Measurements from ENCODE around the gene AK2.

AK2 gene

DNA sequence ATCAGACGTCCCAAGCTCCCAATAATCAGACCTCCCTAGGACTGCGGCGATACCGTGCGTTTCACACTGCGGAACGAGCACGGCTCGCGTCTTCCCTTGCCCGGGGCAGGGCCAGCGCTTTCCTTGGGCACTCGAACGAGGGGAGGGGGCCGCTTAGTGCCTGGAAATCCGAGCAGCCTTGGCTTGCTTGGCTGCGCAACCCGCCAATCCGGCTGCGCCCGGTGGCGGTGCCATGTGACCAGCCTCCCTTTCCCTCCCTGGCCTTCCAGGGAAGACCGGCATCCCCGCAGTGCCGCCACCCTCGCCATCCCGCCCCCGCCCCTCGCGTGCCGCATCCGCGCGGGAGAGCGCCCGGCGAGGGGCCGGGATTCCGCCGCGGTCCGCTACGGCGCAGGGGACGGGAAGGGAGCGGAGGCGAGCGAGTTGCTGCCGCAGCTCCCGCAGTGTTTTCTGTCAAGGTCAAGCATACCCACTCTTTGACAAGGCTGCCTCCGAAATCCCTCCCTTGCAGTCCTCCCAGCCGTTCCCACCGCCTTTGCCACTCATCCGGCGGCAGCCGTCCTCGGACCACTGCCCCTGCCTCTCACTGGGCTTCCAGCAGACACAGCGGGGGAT lies 63.8 kb downstream of the AK2 start:
- H3K4me1 ChIP-seq (ENCODE audit: control insufficient read depth in 1 of 2, insufficient read depth in 2 of 2, low read length in 2 of 2), result peaks cover 11 to 17% of the 10 kb centered on the region in 2 experiments
- H3K4ac ChIP-seq (ENCODE audit: low read depth, low read length), result peak overlapping the region; percentile 65
- peak overlapping the region; percentile 67 for H3K14ac ChIP-seq (ENCODE audit: low read length)
- H3K18ac ChIP-seq (ENCODE audit: low read length), result peak overlapping the region; percentile 14
- peak overlapping the region; percentile 93 for H3K4me2 ChIP-seq (ENCODE audit: low read length)
- peak overlapping the region; percentile 2 for H4K12ac ChIP-seq (ENCODE audit: low read depth, low read length)
- H3K36me3 ChIP-seq (ENCODE audit: control insufficient read depth in 1 of 2, insufficient read depth in 2 of 2, low read length in 2 of 2), result no peaks in the 10 kb centered on the region
- no peak overlapping the region for H3K27ac ChIP-seq (ENCODE audit: low read depth, low read length)
- H3K23ac ChIP-seq (ENCODE audit: low read length), result no peak overlapping the region
- peak; percentile 55 to 56 for DNase-seq
- peak overlapping the region; percentile 68 for H2BK12ac ChIP-seq (ENCODE audit: low read length)
- peaks cover 4% of the 10 kb centered on the region for H3K9me3 ChIP-seq (ENCODE audit: insufficient read depth, low read depth, low read length)
- H3K79me1 ChIP-seq (ENCODE audit: low read length), result peaks cover 7% of the 10 kb centered on the region
- H3K4me3 ChIP-seq (ENCODE audit: low read depth, low read length), result peak overlapping the region; percentile 65
- WGBS (ENCODE audit: extremely low coverage, insufficient coverage, insufficient read length), result no CpG with 5 or more reads among the region's 58 CpGs
- H3K79me2 ChIP-seq (ENCODE audit: control insufficient read depth, insufficient read depth, low read length, poor library complexity), result peaks cover 2% of the 10 kb centered on the region
- peaks cover 3% of the 10 kb centered on the region for H3K27me3 ChIP-seq (ENCODE audit: insufficient read depth, low read length)
- H2BK5ac ChIP-seq (ENCODE audit: low read depth, low read length, poor library complexity), result peak overlapping the region; percentile 15
- peak overlapping the region; percentile 42 for H2AFZ ChIP-seq (ENCODE audit: insufficient read depth, low read length, poor library complexity)
- peak overlapping the region; percentile 59 for H4K91ac ChIP-seq (ENCODE audit: low read depth, low read length)
- H3K9ac ChIP-seq (ENCODE audit: low read length), result no peak overlapping the region
- H2BK120ac ChIP-seq (ENCODE audit: insufficient read depth, low read length, poor library complexity), result peak overlapping the region; percentile 56
- H4K8ac ChIP-seq (ENCODE audit: low read depth, low read length), result peak overlapping the region; percentile 14
- H2AK5ac ChIP-seq (ENCODE audit: low read length), result no peak overlapping the region

DNA sequence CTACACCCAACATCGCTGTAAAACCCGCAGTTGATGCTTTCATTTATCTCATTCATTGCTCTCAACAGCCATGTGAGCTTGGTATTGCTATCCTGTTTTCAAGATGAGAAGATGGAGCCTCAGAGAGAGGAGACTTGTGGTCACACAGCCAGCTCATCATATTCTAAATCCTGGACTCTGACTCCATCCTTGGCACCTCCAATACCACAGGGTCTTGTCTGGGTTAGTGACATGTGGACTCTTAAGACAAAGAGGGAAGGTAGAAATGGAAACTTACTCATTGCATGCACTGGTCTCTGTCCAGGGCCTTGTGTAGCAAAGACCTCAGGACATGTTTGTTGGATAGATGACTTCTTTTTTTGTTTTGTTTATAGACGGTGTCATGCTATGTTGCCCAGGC lies 65.1 kb downstream of the AK2 start:
- no peak overlapping the region for H3K23ac ChIP-seq (ENCODE audit: low read length)
- H3K9me3 ChIP-seq (ENCODE audit: insufficient read depth, low read depth, low read length), result peaks cover 4% of the 10 kb centered on the region
- H2BK5ac ChIP-seq (ENCODE audit: low read depth, low read length, poor library complexity), result no peak overlapping the region
- DNase-seq, result no peak
- no peak overlapping the region for H4K8ac ChIP-seq (ENCODE audit: low read depth, low read length)
- no peak overlapping the region for H3K18ac ChIP-seq (ENCODE audit: low read length)
- H2AFZ ChIP-seq (ENCODE audit: insufficient read depth, low read length, poor library complexity), result no peak overlapping the region
- no peak overlapping the region for H3K4ac ChIP-seq (ENCODE audit: low read depth, low read length)
- H2BK12ac ChIP-seq (ENCODE audit: low read length), result no peak overlapping the region
- H3K9ac ChIP-seq (ENCODE audit: low read length), result no peak overlapping the region
- H2AK5ac ChIP-seq (ENCODE audit: low read length), result no peak overlapping the region
- no peak overlapping the region for H3K27ac ChIP-seq (ENCODE audit: low read depth, low read length)
- peaks cover 9 to 11% of the 10 kb centered on the region in 2 experiments for H3K4me1 ChIP-seq (ENCODE audit: control insufficient read depth in 1 of 2, insufficient read depth in 2 of 2, low read length in 2 of 2)
- peaks cover 3% of the 10 kb centered on the region for H3K27me3 ChIP-seq (ENCODE audit: insufficient read depth, low read length)
- H3K79me1 ChIP-seq (ENCODE audit: low read length), result peaks cover 7% of the 10 kb centered on the region
- no peak overlapping the region for H3K4me2 ChIP-seq (ENCODE audit: low read length)
- H3K4me3 ChIP-seq (ENCODE audit: low read depth, low read length), result no peak overlapping the region
- H3K36me3 ChIP-seq (ENCODE audit: control insufficient read depth in 1 of 2, insufficient read depth in 2 of 2, low read length in 2 of 2), result no peaks in the 10 kb centered on the region
- no peak overlapping the region for H4K12ac ChIP-seq (ENCODE audit: low read depth, low read length)
- WGBS (ENCODE audit: extremely low coverage, insufficient coverage, insufficient read length), result no CpG with 5 or more reads among the region's 3 CpGs
- no peak overlapping the region for H4K91ac ChIP-seq (ENCODE audit: low read depth, low read length)
- no peak overlapping the region for H3K14ac ChIP-seq (ENCODE audit: low read length)
- peaks cover 2% of the 10 kb centered on the region for H3K79me2 ChIP-seq (ENCODE audit: control insufficient read depth, insufficient read depth, low read length, poor library complexity)
- H2BK120ac ChIP-seq (ENCODE audit: insufficient read depth, low read length, poor library complexity), result no peak overlapping the region

DNA sequence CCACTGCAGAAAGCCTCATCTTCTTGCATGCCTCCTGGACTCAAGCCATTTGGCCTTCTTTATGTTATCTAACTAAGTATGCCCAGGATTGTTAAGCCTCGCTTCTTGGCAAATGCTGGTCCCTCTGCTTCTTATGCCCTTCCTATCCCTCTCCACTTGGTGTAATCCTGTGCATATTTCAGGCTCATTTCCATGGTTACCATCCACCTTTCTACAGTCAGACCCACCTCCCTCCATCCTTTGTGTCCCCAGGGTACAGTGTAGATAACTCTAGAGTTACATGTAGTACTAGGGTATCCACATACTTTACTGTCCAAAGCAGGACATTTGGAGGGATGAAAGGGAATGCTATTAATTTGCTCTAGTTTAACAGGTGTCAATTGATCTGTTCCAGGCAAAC lies 65.5 kb downstream of the AK2 start:
- Histone ChIP-seq H3K36me3 (ENCODE audit: control insufficient read depth in 1 of 2, insufficient read depth in 2 of 2, low read length in 2 of 2) (no peaks in the 10 kb centered on the region), H2BK5ac (ENCODE audit: low read depth, low read length, poor library complexity) (no peak overlapping the region), H3K18ac (ENCODE audit: low read length) (no peak overlapping the region), H3K4me1 (ENCODE audit: control insufficient read depth in 1 of 2, insufficient read depth in 2 of 2, low read length in 2 of 2) (peaks cover 9 to 11% of the 10 kb centered on the region in 2 experiments), H3K27me3 (ENCODE audit: insufficient read depth, low read length) (peaks cover 3% of the 10 kb centered on the region), H2AFZ (ENCODE audit: insufficient read depth, low read length, poor library complexity) (no peak overlapping the region), H4K8ac (ENCODE audit: low read depth, low read length) (no peak overlapping the region), H3K4me3 (ENCODE audit: low read depth, low read length) (no peak overlapping the region), H3K9me3 (ENCODE audit: insufficient read depth, low read depth, low read length) (peaks cover 4% of the 10 kb centered on the region), H3K79me2 (ENCODE audit: control insufficient read depth, insufficient read depth, low read length, poor library complexity) (peaks cover 2% of the 10 kb centered on the region), H3K9ac (ENCODE audit: low read length) (no peak overlapping the region), H3K4ac (ENCODE audit: low read depth, low read length) (no peak overlapping the region), H4K91ac (ENCODE audit: low read depth, low read length) (no peak overlapping the region), H3K27ac (ENCODE audit: low read depth, low read length) (no peak overlapping the region), H2BK120ac (ENCODE audit: insufficient read depth, low read length, poor library complexity) (no peak overlapping the region), H3K79me1 (ENCODE audit: low read length) (peaks cover 7% of the 10 kb centered on the region), H3K14ac (ENCODE audit: low read length) (no peak overlapping the region), H2AK5ac (ENCODE audit: low read length) (no peak overlapping the region), H3K4me2 (ENCODE audit: low read length) (no peak overlapping the region), H3K23ac (ENCODE audit: low read length) (no peak overlapping the region), H2BK12ac (ENCODE audit: low read length) (no peak overlapping the region), H4K12ac (ENCODE audit: low read depth, low read length) (no peak overlapping the region)
- WGBS (ENCODE audit: extremely low coverage, insufficient coverage, insufficient read length), result no CpG with 5 or more reads among the region's 1 CpG
- no peak for DNase-seq

DNA sequence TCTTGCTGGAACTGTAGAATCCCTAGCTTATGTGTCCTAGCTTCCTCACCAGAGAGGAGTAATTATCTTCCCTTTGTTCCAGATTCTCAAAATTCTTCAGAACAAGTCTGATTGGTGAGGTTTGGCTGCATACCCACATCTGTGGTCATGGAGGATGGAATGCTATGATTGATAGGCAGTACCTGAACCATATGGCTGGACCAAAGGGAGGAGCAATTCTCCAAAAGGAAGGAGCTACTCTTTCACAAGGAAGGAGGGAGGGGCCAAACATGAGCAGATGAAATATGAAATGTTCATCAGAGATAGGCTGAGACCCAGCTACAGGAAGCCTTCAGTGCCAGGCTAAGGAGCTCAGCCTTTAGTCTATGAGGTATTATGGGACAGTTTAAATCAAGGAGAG lies 67.1 kb downstream of the AK2 start:
- Histone ChIP-seq H3K4ac (ENCODE audit: low read depth, low read length) (no peak overlapping the region), H3K27me3 (ENCODE audit: insufficient read depth, low read length) (peaks cover 3% of the 10 kb centered on the region), H3K4me1 (ENCODE audit: control insufficient read depth in 1 of 2, insufficient read depth in 2 of 2, low read length in 2 of 2) (peaks cover 9 to 11% of the 10 kb centered on the region in 2 experiments), H2AFZ (ENCODE audit: insufficient read depth, low read length, poor library complexity) (no peak overlapping the region), H3K9ac (ENCODE audit: low read length) (no peak overlapping the region), H3K23ac (ENCODE audit: low read length) (no peak overlapping the region), H4K91ac (ENCODE audit: low read depth, low read length) (no peak overlapping the region), H4K8ac (ENCODE audit: low read depth, low read length) (no peak overlapping the region), H2AK5ac (ENCODE audit: low read length) (no peak overlapping the region), H3K18ac (ENCODE audit: low read length) (no peak overlapping the region), H3K4me2 (ENCODE audit: low read length) (no peak overlapping the region), H3K9me3 (ENCODE audit: insufficient read depth, low read depth, low read length) (no peaks in the 10 kb centered on the region), H3K14ac (ENCODE audit: low read length) (no peak overlapping the region), H3K79me1 (ENCODE audit: low read length) (peaks cover 8% of the 10 kb centered on the region), H2BK5ac (ENCODE audit: low read depth, low read length, poor library complexity) (no peak overlapping the region), H4K12ac (ENCODE audit: low read depth, low read length) (no peak overlapping the region), H3K27ac (ENCODE audit: low read depth, low read length) (no peak overlapping the region), H3K79me2 (ENCODE audit: control insufficient read depth, insufficient read depth, low read length, poor library complexity) (peaks cover 3% of the 10 kb centered on the region), H2BK120ac (ENCODE audit: insufficient read depth, low read length, poor library complexity) (no peak overlapping the region), H3K36me3 (ENCODE audit: control insufficient read depth in 1 of 2, insufficient read depth in 2 of 2, low read length in 2 of 2) (no peaks in the 10 kb centered on the region), H2BK12ac (ENCODE audit: low read length) (no peak overlapping the region), H3K4me3 (ENCODE audit: low read depth, low read length) (no peak overlapping the region)
- peak; percentile 90 to 98 for DNase-seq

Measured in trophoblast cell (in vitro differentiated cells and primary cell).